ENCODE measurements around the gene KRT34. TPM values are rescaled to one million over a fixed set of nuclear protein-coding genes. Genes with fewer than 3 reads are reported as not detected.

Gene KRT34
- total RNA-seq, 2 experiments from 2014 or later = not detected

- no peak for DNase-seq (ENCODE audit: low spot score)
- ChIA-PET POLR2A (no interaction called here), CTCF (ENCODE audit: unreplicated experiment) (no interaction called here)
- Histone ChIP-seq H3K79me2 (ENCODE audit: insufficient read depth, low read depth, low read length) (no peaks in the 10 kb centered on the region), H3K9me2 (ENCODE audit: insufficient read depth, low read length) (no peaks in the 10 kb centered on the region), H3K4me2 (ENCODE audit: low read length) (no peak overlapping the region), H4K20me1 (ENCODE audit: insufficient read depth, low read length) (no peaks in the 10 kb centered on the region), H3K36me3 (ENCODE audit: insufficient read depth, low read length) (no peaks in the 10 kb centered on the region), H2AFZ (ENCODE audit: low read length) (no peak overlapping the region), H3K9me3 (ENCODE audit: low read length) (no peaks in the 10 kb centered on the region), H3K4me3 (ENCODE audit: low read depth, low read length, poor library complexity, severe bottlenecking) (no peak overlapping the region), H3K27ac (ENCODE audit: low read depth, low read length, poor library complexity, severe bottlenecking) (no peak overlapping the region), H3K4me1 (ENCODE audit: insufficient read depth, low read length, poor library complexity, severe bottlenecking) (no peaks in the 10 kb centered on the region)
- TF ChIP-seq EZH2phosphoT487 (IDR thresholded peaks at IDR 0.05; ENCODE audit: borderline replicate concordance, low read depth, low read length) = no peak
- no peak for TF ChIP-seq CTCF (conservative IDR thresholded peaks at IDR 0.05; ENCODE audit: low read length)
- intact Hi-C loops (cut with micrococcal nuclease; ENCODE audit: unreplicated experiment) = no loop called here
- BruUV-seq (replicated peaks) = no TSS peak
These were observed 39.5 kb upstream of the KRT34 start for GRCh38 chr17:41421617-41422016.

- BruUV-seq (replicated peaks) = no TSS peak
- H3K4me3 ChIP-seq (ENCODE audit: low read depth, low read length, poor library complexity, severe bottlenecking) = no peak overlapping the region
- no peaks in the 10 kb centered on the region for H3K79me2 ChIP-seq (ENCODE audit: insufficient read depth, low read depth, low read length)
- H3K36me3 ChIP-seq (ENCODE audit: insufficient read depth, low read length) = no peaks in the 10 kb centered on the region
- CTCF ChIA-PET (ENCODE audit: unreplicated experiment) = no interaction called here
- TF ChIP-seq EZH2phosphoT487 (IDR thresholded peaks at IDR 0.05; ENCODE audit: borderline replicate concordance, low read depth, low read length) (no peak), CTCF (conservative IDR thresholded peaks at IDR 0.05; ENCODE audit: low read length) (no peak)
- intact Hi-C loops (cut with micrococcal nuclease; ENCODE audit: unreplicated experiment) = no loop called here
- no peaks in the 10 kb centered on the region for H3K9me3 ChIP-seq (ENCODE audit: low read length)
- DNase-seq (ENCODE audit: low spot score) = no peak
- no peaks in the 10 kb centered on the region for H3K4me1 ChIP-seq (ENCODE audit: insufficient read depth, low read length, poor library complexity, severe bottlenecking)
- H4K20me1 ChIP-seq (ENCODE audit: insufficient read depth, low read length) = no peaks in the 10 kb centered on the region
- no peaks in the 10 kb centered on the region for H3K9me2 ChIP-seq (ENCODE audit: insufficient read depth, low read length)
- H2AFZ ChIP-seq (ENCODE audit: low read length) = no peak overlapping the region
- no peak overlapping the region for H3K27ac ChIP-seq (ENCODE audit: low read depth, low read length, poor library complexity, severe bottlenecking)
- POLR2A ChIA-PET = no interaction called here
- H3K4me2 ChIP-seq (ENCODE audit: low read length) = no peak overlapping the region
These were observed 39.0 kb upstream of the KRT34 start for GRCh38 chr17:41421116-41421515.

DNA sequence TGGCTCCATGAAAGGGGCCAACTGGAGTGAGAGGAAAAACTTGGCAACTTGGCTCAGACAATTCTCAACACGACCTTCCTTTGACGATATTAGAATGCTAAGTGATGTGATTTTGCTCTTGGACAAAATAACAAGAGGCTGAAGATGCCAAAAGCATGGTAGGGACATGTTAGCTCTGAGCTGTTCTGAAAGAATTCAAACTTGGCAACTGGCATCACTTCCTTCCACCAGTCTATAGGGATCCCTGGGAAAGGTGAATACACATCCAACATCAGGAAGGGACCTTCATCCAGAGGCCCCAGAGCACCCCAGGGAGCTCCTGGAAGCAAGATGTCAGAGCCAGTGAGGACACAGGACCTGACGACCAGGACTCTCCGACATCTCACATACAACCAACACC, 38.0 kb upstream of the KRT34 start:
- Histone ChIP-seq H4K20me1 (ENCODE audit: insufficient read depth, low read length) (no peaks in the 10 kb centered on the region), H3K4me2 (ENCODE audit: low read length) (no peak overlapping the region), H3K9me2 (ENCODE audit: insufficient read depth, low read length) (no peaks in the 10 kb centered on the region), H3K4me1 (ENCODE audit: insufficient read depth, low read length, poor library complexity, severe bottlenecking) (no peaks in the 10 kb centered on the region), H3K79me2 (ENCODE audit: insufficient read depth, low read depth, low read length) (no peaks in the 10 kb centered on the region), H3K36me3 (ENCODE audit: insufficient read depth, low read length) (no peaks in the 10 kb centered on the region), H3K27ac (ENCODE audit: low read depth, low read length, poor library complexity, severe bottlenecking) (no peak overlapping the region), H3K4me3 (ENCODE audit: low read depth, low read length, poor library complexity, severe bottlenecking) (no peak overlapping the region), H3K9me3 (ENCODE audit: low read length) (no peaks in the 10 kb centered on the region), H2AFZ (ENCODE audit: low read length) (no peak overlapping the region)
- intact Hi-C loops (cut with micrococcal nuclease; ENCODE audit: unreplicated experiment) = no loop called here
- BruUV-seq (replicated peaks) = no TSS peak
- CTCF ChIA-PET (ENCODE audit: unreplicated experiment) = no interaction called here
- TF ChIP-seq EZH2phosphoT487 (IDR thresholded peaks at IDR 0.05; ENCODE audit: borderline replicate concordance, low read depth, low read length) (no peak), CTCF (conservative IDR thresholded peaks at IDR 0.05; ENCODE audit: low read length) (no peak)
- POLR2A ChIA-PET = no interaction called here
- no peak for DNase-seq (ENCODE audit: low spot score)

Measured in OCI-LY7 (cell line).